CD4-positive, alpha-beta T cell treated with Interleukin-12 subunit alpha and Interleukin-12 subunit beta, for 1 hour (primary cell): Measurements from ENCODE around the gene TTC21A.

Experiments used
- DNase-seq: peaks from one replicate; pipeline ENCODE4 v3.0.0-alpha.2; 2020

TTC21A gene

DNA sequence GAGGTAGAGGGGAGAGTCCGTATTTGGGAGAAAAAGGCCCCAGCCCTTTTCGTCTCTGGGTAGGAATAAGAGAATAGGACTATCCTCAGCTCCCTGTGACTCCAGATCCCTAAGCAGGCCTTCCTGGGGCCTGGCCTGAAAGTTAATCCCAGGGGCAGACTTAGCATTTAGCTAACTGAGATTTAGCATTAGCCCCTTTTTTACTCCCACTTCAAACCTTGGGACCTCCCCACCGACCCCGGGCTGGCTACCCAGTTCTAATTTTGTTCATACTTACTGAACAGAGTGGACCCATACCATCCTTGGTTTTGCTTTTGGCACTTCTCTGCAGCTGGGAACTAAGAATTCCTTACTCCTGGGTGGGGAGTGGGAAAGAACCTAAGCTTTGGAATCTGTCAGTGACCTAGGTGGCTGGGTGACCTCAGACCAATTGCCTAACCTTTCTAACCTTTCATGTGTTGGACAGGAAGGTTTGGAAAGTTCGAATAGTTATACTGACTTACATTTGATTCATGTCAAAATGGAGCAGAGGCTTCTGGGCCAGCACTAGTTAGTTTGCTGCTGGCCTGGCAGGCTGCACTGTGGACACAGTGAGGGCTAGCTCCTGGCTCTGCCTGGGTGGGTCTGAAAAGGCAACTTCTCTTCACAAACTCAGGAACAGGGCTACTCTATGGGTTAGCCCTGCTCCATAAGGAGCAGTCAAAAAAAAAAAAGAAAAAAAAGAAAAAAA lies 11.6 kb downstream of the TTC21A start:
- no peak for DNase-seq

GRCh38 chr3:39121621-39122020 lies 14.1 kb downstream of the TTC21A start:
- DNase-seq = no peak

- no peak for DNase-seq
Measured at GRCh38 chr3:39122813-39123212, 15.3 kb downstream of the TTC21A start.

DNA sequence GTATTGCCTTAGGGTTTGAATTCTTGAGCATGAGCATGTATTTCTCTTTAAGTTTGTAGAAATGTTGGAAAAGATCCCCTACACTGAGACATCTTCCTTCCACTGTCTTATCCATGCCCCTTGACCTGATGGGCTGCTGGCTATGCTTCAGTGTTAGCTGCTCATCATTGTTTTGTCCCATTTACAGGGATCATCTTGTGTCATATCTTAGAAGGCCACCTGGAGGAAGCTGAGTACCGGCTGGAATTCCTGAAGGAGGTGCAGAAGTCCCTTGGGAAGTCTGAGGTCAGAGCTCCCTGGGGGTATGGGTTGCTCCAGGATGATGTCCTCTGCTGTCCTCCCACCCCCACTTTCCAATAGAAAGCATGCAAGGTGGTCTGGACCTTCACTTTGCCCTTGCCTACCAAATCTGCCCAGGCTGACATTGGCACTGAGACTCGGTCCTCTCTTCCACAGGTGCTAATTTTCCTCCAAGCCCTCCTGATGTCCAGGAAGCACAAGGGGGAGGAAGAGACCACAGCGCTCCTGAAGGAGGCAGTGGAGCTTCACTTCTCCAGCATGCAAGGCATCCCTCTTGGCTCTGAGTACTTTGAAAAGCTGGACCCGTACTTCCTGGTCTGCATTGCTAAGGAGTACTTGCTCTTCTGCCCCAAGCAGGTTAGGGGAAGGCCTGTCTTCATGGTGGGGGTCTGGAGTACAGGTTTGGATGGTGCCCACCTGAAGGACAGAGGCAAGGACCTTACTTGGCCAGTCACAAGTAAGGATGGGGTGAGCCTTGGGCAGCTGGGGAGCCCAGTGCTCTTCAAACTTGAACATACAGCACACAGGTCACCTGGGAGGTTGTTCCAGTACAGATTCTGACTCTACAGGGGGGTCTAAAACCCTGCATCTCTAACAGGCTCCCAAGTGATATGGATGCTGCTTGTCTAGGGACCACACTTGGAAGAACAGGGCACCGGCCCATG lies 17.7 kb downstream of the TTC21A start:
- DNase-seq = no peak

DNA sequence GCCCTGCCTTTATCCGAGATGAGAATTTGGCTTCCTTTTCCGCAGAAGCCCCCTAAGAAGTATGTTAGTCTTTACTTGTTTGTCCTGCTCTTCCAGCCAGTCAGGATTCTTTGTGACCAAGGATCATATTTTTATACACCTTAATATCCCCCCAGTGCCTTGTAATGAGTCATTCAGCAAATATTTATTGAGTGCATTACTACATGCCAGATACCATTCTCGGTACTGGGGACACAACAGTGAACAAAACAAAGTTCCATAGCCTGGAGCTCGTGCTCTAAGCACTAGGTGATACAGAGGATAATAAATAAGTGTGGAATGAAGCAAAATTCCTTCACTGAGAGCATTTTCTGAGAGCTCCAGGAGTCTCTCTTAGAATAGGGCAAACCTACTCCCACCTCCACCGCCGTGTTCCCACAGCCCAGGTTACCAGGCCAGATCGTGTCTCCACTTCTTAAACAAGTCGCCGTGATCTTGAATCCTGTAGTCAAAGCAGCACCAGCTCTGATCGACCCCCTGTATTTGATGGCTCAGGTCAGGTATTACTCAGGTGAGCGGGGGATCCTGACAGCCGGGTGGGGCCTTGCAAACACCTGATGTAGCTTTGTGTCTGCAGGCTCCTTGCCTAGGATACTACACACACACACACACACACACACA lies 18.5 kb downstream of the TTC21A start:
- DNase-seq = no peak

DNA sequence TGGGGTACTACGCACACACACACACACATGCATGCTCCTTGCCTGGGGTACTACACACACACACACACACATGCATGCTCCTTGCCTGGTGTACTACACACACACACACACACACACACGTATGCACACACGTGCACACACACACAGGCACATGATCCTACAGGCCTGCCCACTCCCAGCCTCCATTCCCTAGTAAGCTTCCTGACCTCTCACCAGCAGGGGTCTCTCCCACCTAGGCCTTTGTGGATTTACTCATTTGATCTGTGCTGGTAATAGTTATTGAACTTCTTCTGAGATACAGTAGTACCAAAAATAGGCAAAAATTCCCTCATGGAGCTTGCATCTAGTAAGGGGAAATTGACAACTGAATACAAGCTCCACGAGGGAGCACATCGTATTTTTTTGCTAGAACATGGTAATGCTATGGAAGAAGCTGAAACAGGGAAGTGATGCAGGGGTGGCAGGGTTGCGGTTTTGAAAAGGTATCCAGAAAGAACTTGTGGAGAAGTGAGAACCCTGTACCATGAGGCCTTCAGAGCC lies 19.1 kb downstream of the TTC21A start:
- no peak for DNase-seq

GRCh38 chr3:39127269-39127907 lies 19.9 kb downstream of the TTC21A start:
- DNase-seq = no peak

DNA sequence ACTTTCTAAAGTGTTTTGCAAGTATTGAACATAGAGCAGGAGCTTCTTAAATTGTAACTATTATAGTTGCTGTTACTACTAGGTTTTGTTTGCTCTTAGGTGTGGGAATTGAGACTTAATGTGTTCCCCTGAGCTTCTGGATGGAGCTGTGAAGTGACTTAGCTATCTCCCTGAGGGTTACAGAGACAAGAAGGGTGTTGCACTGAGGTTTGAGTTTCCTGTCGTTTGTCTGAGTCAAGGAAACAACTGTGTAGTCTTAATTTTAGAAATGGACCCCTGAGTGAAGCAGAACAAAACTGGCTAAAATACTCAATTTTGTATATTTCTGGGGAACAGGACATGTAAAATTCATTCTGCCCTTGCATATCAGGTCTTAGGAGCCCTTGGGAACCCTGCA lies 20.4 kb downstream of the TTC21A start:
- DNase-seq = no peak

DNA sequence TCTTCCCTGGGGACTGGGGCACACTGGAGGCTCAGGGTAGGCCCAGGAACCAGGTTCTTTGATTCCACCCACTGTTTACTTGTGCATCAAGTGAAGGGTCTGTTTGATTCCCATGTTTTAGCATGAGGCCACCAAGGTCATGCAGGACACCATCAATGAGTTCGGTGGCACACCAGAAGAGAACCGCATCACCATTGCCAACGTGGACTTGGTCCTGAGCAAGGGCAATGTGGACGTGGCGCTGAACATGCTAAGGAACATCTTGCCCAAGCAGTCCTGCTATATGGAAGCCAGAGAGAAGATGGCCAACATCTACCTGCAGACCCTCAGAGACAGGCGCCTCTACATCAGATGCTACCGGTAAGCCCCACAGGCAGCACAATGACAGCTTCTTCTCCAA lies 21.5 kb downstream of the TTC21A start:
- no peak for DNase-seq

GRCh38 chr3:39130026-39130425 lies 22.5 kb downstream of the TTC21A start:
- no peak for DNase-seq

DNA sequence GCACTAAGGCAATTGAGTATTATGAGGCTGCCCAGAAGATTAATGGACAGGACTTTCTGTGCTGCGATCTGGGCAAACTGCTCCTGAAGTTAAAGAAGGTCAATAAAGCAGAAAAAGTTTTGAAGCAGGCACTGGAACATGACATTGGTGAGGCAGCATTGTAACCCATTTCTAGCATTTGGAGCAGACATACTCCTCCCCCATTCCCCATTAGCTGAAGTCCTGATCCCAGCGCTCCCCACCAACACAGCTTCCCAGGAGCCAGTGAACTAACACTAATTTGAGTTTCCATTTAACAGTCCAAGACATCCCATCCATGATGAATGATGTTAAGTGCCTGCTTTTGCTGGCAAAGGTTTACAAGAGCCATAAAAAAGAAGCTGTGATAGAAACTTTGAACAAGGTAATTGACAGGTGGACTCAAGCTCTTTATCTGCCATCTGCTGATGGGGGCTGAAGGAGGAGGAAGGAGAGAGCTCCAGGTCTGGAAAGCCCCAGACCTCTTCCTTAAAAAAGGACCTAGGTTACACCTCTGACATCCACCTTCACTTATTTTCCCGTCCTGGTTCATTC lies 23.3 kb downstream of the TTC21A start:
- DNase-seq = no peak

DNA sequence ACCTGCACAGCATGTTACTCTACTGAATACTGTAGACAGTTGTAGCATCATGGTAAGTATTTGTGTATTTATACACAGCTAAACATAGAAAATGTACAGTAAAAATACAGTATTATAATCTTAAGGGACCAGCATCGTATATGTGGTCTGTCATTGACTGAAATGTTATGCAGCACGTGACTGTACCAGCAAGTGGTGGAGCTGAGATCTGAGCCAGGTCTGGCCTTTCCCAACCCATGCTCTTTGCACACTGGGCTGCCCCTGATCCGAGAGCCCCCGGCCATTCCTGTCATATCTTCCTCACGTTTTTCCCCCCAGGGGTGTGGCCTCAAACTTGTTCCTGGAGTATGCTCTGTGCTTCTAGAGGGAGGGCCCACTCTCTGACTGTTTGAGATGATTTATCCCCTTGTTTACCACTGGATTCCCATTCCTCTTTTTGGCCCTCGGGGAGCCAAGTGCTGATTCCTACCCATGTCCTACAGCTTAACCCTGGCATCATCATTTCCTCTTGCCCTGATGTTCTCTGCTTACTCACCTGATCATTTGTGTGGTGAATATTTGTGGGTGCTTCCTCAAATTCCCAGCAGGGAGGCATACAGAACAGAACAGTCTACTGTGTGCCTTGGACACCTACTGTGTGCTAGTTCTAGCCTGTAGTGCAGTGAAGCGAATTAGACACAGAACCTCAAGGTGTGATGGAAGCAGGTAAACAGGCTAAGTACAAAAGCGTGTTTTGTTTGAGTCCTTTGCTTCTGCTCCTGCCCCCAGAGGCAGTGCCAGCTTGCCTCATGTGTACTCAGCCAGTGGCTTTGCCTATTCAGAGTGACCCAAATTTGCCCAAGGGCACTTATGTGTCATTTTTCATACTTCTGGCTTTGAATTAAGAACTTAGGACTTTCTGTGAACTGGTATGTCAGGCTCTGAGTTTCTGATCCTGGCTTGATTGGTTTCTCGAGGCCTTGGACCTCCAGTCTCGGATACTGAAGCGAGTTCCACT lies 24.9 kb downstream of the TTC21A start:
- DNase-seq = no peak

- no peak for DNase-seq
Measured at GRCh38 chr3:39133093-39133490, 25.6 kb downstream of the TTC21A start.

GRCh38 chr3:39133822-39134221 lies 26.3 kb downstream of the TTC21A start:
- DNase-seq = no peak

DNA sequence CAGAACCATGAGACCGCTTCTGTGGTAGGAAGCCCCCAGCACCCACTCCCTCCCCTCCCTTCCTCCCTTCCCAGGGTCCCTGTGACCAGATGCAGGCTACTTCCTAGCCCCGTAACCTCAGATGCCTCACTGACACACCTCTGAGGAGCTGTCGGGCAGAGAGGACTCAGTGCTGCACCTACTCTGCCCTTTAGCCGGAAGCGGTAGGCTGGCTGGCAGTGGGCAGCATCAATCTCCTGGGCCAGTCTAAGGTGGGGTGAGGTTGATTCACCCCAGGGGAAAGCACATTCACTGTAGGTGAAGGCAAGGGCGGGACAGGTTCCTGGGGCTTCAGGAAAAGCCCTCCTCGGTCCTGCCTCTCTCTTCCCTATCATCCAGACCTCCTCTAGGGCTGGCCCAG lies 26.8 kb downstream of the TTC21A start:
- no peak for DNase-seq

DNA sequence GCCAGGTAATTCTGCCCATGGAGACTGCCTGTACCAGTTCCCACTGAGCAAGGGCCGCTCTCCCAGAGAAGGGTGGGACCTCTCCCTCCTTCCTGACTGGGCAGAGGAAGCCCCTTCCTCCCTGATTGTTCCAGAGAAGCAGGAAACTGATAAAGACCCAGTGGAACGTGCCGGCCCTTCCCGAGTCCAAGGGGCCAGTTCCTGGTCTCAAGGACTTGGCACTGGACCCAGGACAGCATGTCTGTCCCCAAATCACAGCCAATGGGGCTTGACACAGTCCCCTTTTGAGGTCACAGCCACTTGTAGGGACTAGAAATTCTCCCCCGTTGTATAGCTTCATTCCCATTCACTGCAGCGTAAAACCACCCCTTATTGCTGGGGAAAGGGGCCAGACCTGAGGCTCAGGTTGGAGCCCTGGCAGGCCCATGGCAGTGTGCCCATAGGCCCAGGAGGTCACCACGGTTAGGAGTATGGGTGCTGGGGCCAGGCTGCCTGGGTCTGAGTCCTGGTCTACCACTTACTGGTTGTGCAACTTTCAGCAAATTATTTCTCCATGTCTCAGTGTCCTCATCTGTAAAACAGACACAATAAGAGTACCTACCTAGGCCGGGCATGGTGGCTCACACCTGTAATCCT lies 27.8 kb downstream of the TTC21A start:
- DNase-seq = no peak

DNA sequence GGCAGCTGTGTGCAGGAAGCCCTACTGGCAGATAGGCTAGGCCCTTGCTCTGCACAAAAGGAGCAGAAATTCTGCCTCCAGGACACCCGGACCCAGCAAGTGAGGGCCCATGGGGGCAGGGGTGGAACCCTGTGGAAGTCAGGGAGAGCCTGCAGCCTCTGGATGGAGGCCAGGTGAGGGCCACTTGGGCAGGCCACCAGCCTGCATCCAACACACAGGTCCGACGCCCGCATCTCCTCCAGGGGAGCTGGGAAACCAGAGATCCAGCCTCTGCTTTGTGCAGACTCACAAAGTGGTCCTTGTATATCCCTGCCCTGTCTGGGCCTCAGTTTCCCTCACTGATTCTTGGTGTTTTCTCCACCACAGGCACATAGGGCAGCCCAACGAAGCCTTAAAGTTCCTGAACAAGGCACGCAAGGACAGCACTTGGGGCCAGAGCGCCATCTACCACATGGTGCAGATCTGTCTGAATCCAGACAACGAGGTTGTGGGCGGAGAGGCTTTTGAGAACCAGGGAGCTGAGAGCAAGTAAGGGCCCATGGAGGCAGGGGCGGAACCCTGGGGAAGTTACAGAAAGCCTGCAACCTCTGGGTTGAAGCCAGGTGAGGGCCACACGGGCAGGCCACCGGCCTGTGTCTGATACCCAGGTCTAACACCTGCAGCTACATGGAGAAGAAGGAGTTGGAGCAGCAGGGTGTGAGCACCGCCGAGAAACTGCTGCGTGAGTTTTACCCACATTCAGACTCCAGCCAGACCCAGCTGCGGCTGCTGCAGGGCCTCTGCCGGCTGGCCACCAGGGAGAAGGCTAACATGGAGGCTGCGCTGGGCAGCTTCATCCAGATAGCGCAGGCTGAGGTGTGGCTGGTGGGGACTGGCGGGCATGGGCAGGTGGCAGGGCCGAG lies 29.3 kb downstream of the TTC21A start:
- no peak for DNase-seq

- no peak for DNase-seq
Measured at GRCh38 chr3:39137435-39137936, 30.0 kb downstream of the TTC21A start.
